ENCODE data around the gene GALK2. TPM values are rescaled to one million over a fixed set of nuclear protein-coding genes. Genes with fewer than 3 reads are reported as not detected.

The GALK2 gene
- polyA plus RNA-seq, 1 donor (not counting 4 experiments of a cell fraction or from before 2014, with no cell fraction given) = 29.7 TPM

GRCh38 chr15:49227602-49228001, 57.6 kb downstream of the GALK2 start:
- peaks cover 20% of the 10 kb centered on the region for H3K79me2 ChIP-seq (ENCODE audit: control insufficient read depth, insufficient read depth, low read length)
- TF ChIP-seq CTCF (optimal IDR thresholded peaks at IDR 0.05 in 1 of 3, IDR thresholded peaks at IDR 0.05 in 1 of 3, conservative IDR thresholded peaks at IDR 0.05 in 1 of 3; ENCODE audit: extremely low read depth in 1 of 3, insufficient read depth in 2 of 3, low read length in 3 of 3) (no peak), EZH2 (IDR thresholded peaks at IDR 0.05; ENCODE audit: low read length) (no peak)
- no peaks in the 10 kb centered on the region for H3K9me3 ChIP-seq (ENCODE audit: control insufficient read depth, low read depth, low read length)
- H3K9ac ChIP-seq (ENCODE audit: control insufficient read depth, extremely low read depth, insufficient read depth, low read length) = no peak overlapping the region
- H3K27ac ChIP-seq (ENCODE audit: control insufficient read depth, insufficient read depth, low read length) = no peak overlapping the region
- no peak for DNase-seq (ENCODE audit: low read depth, low spot score)
- H3K36me3 ChIP-seq (ENCODE audit: control insufficient read depth in 2 of 2, extremely low read depth in 1 of 2, insufficient read depth in 2 of 2, low read length in 2 of 2) = peaks cover 0 to 9% of the 10 kb centered on the region in 2 experiments
- peaks cover 2% of the 10 kb centered on the region for H4K20me1 ChIP-seq (ENCODE audit: control insufficient read depth, extremely low read depth, insufficient read depth, low read length)
- FAIRE-seq = no peak
- peaks cover 4% of the 10 kb centered on the region for H3K9me1 ChIP-seq (ENCODE audit: control insufficient read depth, extremely low read depth, insufficient read depth, low read length)
- no peaks in the 10 kb centered on the region for H3K27me3 ChIP-seq (ENCODE audit: control insufficient read depth, extremely low read depth, insufficient read depth, low read length)
- H3K4me1 ChIP-seq (ENCODE audit: control insufficient read depth, extremely low read depth, insufficient read depth, low read length) = no peaks in the 10 kb centered on the region
- no peak overlapping the region for H3K4me2 ChIP-seq (ENCODE audit: control insufficient read depth, extremely low read depth, insufficient read depth, low read depth, low read length)
- no peak overlapping the region for H3K4me3 ChIP-seq (ENCODE audit: control insufficient read depth in 2 of 3, extremely low read depth in 1 of 3, insufficient read depth in 2 of 3, low read depth in 1 of 3, low read length in 3 of 3)
- H2AFZ ChIP-seq (ENCODE audit: control insufficient read depth, low read length) = no peak overlapping the region
- dilution Hi-C loops (cut with MboI; ENCODE audit: extremely low pct_ligation_motif_present, low sequenced_read_pairs) = no loop called here

- Histone ChIP-seq H3K36me3 (ENCODE audit: control insufficient read depth in 2 of 2, extremely low read depth in 1 of 2, insufficient read depth in 2 of 2, low read length in 2 of 2) (peaks cover 0 to 9% of the 10 kb centered on the region in 2 experiments), H3K27ac (ENCODE audit: control insufficient read depth, insufficient read depth, low read length) (no peak overlapping the region), H3K9ac (ENCODE audit: control insufficient read depth, extremely low read depth, insufficient read depth, low read length) (no peak overlapping the region), H3K4me3 (ENCODE audit: control insufficient read depth in 2 of 3, extremely low read depth in 1 of 3, insufficient read depth in 2 of 3, low read depth in 1 of 3, low read length in 3 of 3) (no peak overlapping the region), H3K4me1 (ENCODE audit: control insufficient read depth, extremely low read depth, insufficient read depth, low read length) (no peaks in the 10 kb centered on the region), H2AFZ (ENCODE audit: control insufficient read depth, low read length) (no peak overlapping the region), H3K27me3 (ENCODE audit: control insufficient read depth, extremely low read depth, insufficient read depth, low read length) (no peaks in the 10 kb centered on the region), H3K79me2 (ENCODE audit: control insufficient read depth, insufficient read depth, low read length) (peaks cover 15% of the 10 kb centered on the region), H3K4me2 (ENCODE audit: control insufficient read depth, extremely low read depth, insufficient read depth, low read depth, low read length) (no peak overlapping the region), H3K9me1 (ENCODE audit: control insufficient read depth, extremely low read depth, insufficient read depth, low read length) (peaks cover 4% of the 10 kb centered on the region), H3K9me3 (ENCODE audit: control insufficient read depth, low read depth, low read length) (no peaks in the 10 kb centered on the region), H4K20me1 (ENCODE audit: control insufficient read depth, extremely low read depth, insufficient read depth, low read length) (peaks cover 2% of the 10 kb centered on the region)
- DNase-seq (ENCODE audit: low read depth, low spot score) (no peak), FAIRE-seq (no peak)
- no peak for TF ChIP-seq CTCF (optimal IDR thresholded peaks at IDR 0.05 in 1 of 3, IDR thresholded peaks at IDR 0.05 in 1 of 3, conservative IDR thresholded peaks at IDR 0.05 in 1 of 3; ENCODE audit: extremely low read depth in 1 of 3, insufficient read depth in 2 of 3, low read length in 3 of 3)
- TF ChIP-seq EZH2 (IDR thresholded peaks at IDR 0.05; ENCODE audit: low read length) = no peak
- dilution Hi-C loops (cut with MboI; ENCODE audit: extremely low pct_ligation_motif_present, low sequenced_read_pairs) = no loop called here
Observed at GRCh38 chr15:49229922-49230321, 59.9 kb downstream of the GALK2 start.

All from keratinocyte (primary cell).